Testis (tissue), 2 donors: Measurements from ENCODE around the gene TUBA3C.

Source experiments
- CTCF ChIP-seq, 3 experiments: fragments of 450-650 bp in 2 of 3; fragments of 200-600 bp in 1 of 3; sonication (generic) in 1 of 3; IDR thresholded peaks; one replicate each; pipeline ENCODE4 v1.5.1; 2016 to 2019; ENCODE audit warnings: antibody characterized with exemption in 3 of 3, mild to moderate bottlenecking in 2 of 3, moderate library complexity in 1 of 3
- POLR2A ChIP-seq: fragments of 450-650 bp; IDR thresholded peaks from one replicate; pipeline ENCODE4 v1.6.1; 2017; ENCODE audit warnings: antibody characterized with exemption, mild to moderate bottlenecking, moderate library complexity

DNA sequence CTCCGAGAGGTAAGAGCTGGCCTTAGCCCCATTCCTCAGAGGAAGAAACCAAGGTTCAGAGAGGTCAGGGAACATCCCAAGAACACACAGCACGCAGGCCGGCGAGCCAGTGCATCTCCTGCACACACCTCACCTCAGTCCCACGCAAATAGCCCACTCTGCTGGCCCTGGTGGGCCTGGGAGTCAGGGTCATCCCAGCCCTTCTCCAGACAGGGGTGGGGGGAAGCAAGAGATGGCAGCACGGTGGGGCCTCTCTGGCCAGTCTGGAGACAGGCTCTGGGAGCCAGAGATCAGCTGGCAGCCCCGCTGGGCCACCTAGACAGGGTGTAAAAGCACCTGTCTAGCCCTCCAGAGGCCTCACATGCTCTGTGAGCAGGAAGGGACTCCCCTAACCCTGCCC lies 26.8 kb downstream of the TUBA3C start:
- TF ChIP-seq CTCF (IDR thresholded peaks at IDR 0.05): no peak
- no peak for TF ChIP-seq POLR2A
